ENCODE measurements around the gene FAM221A. TPM values are rescaled to one million over a fixed set of nuclear protein-coding genes. Genes with fewer than 3 reads are reported as not detected.
"Not testable (repeated sequence)": the region's sequence is repeated elsewhere in the genome, so short reads cannot be mapped to it uniquely, and the experiment has no call there.

The FAM221A gene
- total RNA-seq, 3 donors from 2014 or later = 8.4 to 16.0 (median 13.4) TPM

DNA sequence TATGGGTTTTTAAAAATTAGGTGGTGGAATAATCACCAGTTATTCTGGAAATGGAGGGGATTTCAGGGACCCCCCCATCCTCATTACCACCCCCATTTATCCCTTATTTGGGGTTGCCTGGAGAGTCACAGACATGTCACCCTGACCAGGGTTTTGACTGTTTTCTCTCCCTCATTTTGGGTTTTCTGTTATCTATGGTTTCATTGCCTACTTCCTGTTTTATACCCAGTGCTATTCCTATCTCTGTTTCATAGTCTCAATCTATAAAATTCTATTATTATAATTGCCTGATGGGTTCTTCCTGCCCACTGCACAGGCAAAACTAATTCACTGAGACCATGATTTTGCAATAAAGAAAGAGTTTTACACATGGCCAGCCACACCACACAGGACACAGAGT lies 15.9 kb upstream of the FAM221A start:
- H3K9me3 ChIP-seq = peaks cover 5% of the 10 kb centered on the region
- no peaks in the 10 kb centered on the region for H3K4me1 ChIP-seq (ENCODE audit: low read depth)
- no peak overlapping the region for H3K4me3 ChIP-seq
- DNase-seq (no peak), ATAC-seq (no peak)
- intact Hi-C loops (cut with DNase I, micrococcal nuclease) = no loop called here
- TF ChIP-seq, protein P1, sequence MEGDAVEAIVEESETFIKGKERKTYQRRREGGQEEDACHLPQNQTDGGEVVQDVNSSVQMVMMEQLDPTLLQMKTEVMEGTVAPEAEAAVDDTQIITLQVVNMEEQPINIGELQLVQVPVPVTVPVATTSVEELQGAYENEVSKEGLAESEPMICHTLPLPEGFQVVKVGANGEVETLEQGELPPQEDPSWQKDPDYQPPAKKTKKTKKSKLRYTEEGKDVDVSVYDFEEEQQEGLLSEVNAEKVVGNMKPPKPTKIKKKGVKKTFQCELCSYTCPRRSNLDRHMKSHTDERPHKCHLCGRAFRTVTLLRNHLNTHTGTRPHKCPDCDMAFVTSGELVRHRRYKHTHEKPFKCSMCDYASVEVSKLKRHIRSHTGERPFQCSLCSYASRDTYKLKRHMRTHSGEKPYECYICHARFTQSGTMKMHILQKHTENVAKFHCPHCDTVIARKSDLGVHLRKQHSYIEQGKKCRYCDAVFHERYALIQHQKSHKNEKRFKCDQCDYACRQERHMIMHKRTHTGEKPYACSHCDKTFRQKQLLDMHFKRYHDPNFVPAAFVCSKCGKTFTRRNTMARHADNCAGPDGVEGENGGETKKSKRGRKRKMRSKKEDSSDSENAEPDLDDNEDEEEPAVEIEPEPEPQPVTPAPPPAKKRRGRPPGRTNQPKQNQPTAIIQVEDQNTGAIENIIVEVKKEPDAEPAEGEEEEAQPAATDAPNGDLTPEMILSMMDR (IDR thresholded peaks at IDR 0.05) = no peak
- H3K36me3 ChIP-seq (ENCODE audit: low read depth) = no peaks in the 10 kb centered on the region

DNA sequence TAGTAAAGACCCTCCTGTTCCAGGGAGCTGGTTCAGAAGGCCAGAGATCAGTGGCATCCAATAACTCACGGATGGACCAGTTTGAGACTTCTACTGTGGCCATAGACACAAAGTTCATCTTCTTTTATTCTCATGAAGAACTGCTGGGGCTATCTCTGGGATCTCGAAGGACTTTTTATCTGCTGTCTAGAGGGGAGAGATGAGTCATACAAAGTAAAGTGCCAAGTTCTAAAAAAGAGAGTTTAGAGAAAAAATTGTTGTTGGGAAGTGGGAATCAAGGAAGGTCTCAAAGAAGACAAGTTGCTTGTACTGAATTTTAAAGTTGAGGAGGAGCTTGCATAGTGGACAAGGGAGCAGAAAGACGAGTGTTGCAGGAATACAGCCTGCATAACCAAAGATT lies 8.0 kb upstream of the FAM221A start:
- DNase-seq = no peak
- Histone ChIP-seq H3K4me3 (no peak overlapping the region), H3K9me3 (no peaks in the 10 kb centered on the region), H3K36me3 (ENCODE audit: low read depth) (no peaks in the 10 kb centered on the region), H3K4me1 (ENCODE audit: low read depth) (no peaks in the 10 kb centered on the region)
- no peak for ATAC-seq
- TF ChIP-seq, protein P1 (IDR thresholded peaks at IDR 0.05) = no peak
- intact Hi-C loops (cut with DNase I, micrococcal nuclease) = no loop called here

DNA sequence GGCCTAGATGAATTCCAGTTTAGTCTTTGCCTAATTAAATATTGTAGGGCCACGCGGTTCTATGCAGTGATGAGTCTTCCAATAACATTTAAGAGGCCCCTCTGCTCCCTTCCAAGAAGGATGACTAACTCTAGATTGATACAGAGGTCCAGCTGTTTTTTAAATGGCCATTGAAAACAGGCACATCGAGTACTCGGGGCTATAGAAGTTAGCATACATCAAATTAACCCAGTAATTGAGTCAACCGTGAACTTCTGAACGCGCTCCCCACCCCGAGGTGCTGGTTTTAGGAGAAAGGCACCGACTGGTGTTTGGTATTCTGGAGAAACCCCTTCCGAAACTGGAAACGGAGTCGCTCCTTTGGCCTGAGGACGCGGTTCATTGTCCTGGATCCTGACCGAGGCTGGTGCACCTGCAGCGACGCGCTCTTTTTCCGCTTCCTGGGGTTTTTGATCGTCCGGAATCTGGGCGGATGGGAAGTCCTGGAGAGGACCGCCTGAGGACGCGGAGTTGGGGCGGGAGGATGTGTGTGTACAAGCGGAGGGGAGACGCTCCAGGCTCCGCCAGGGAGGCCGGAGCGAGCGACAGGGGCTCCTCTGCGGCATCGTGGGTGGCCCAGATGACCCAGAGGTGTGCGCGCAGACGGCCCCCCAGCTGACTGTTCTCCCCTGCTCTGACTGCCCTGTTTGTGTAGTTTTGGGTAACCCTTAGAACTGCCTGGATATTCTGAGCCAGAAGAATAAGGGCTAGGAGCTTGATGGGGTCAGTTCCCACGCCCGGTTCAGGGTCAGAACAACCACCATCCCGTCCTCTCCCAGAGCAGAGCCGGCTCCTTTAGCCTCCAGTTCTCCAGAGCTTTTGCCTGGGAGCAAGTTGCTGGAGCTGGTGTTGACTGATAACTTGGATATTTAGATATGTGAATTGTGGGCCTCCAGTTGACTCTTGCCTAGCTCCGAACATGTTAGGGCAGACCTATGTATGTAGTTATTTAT lies 711 bp downstream of the FAM221A start:
- Histone ChIP-seq H3K36me3 (ENCODE audit: low read depth) (no peaks in the 10 kb centered on the region), H3K9me3 (no peaks in the 10 kb centered on the region), H3K4me1 (ENCODE audit: low read depth) (peaks cover 3% of the 10 kb centered on the region), H3K4me3 (peak overlapping the region; percentile 58)
- ATAC-seq = peak; percentile 84
- DNase-seq = peak; percentile 83 to 85 (median 85)
- TF ChIP-seq, protein P1 (IDR thresholded peaks at IDR 0.05) = no peak
- intact Hi-C loops (cut with DNase I, micrococcal nuclease) = no loop called here

DNA sequence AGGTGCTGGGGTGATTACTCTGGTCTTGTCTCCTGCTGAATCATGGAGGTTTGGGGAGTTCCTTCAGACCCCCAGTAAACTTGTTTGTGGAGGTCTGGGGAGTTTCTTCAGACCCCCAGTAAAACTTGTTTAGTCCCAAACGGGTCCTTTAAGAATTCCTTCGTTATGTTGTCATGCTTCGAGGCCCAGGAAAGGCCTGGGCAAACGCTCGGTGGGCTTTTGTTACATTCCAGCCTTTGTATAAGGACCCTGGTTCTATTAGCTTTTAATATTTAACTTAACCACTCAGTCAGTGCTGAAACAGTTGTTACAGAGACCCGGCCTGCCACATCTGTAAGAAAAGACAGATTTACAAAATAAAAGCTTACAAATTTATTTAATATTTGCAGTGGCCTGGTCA lies 4.0 kb downstream of the FAM221A start:
- H3K9me3 ChIP-seq; H3K36me3 ChIP-seq (ENCODE audit: low read depth); H3K4me1 ChIP-seq (ENCODE audit: low read depth); DNase-seq; intact Hi-C loops (cut with DNase I, micrococcal nuclease); H3K4me3 ChIP-seq; ATAC-seq: not testable (repeated sequence)

DNA sequence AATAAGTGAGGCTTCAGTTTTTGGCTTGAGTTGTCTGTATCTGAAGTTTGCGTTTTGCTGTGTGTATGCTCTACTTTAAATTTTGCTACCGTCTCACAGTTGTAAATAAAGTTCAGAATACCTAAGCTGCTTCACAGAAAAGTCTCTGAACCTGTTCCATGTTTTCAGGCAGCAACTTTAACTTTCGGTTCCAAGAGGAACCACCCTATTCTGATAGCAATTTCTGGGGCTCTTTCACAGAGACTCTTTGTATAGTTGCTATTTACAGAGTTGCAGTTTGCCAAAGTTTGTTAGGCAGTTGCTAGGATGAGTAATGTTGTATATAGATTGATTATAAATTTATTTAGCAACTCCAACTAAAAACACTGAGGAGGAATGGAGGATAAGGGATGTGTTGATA lies 5.7 kb downstream of the FAM221A start:
- TF ChIP-seq, protein P1 (IDR thresholded peaks at IDR 0.05) = no peak
- Histone ChIP-seq H3K9me3 (no peaks in the 10 kb centered on the region), H3K4me1 (ENCODE audit: low read depth) (peaks cover 8% of the 10 kb centered on the region), H3K36me3 (ENCODE audit: low read depth) (no peaks in the 10 kb centered on the region), H3K4me3 (no peak overlapping the region)
- intact Hi-C loops (cut with DNase I, micrococcal nuclease) = no loop called here
- DNase-seq = peak in 1 of 3 donors; percentile 14
- ATAC-seq = peak; percentile 88

DNA sequence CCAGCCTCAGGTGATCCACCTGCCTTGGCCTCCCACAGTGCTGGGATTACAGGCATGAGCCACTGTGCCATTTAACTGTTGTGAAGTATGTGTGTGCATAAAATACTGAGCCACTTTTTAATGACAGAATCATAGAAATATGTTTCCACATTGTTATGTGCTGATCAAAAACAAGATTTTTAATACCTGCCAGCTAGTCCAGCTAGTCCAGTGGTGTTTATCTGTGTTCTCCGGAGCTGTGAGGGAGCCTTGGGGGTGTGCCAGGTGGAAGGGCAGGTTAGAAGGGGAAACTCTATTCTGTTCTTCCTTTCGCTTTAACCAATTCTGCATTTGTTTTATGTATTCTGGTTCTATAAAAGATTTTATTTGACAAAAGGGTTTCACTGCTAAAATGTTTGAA lies 7.0 kb downstream of the FAM221A start:
- TF ChIP-seq, protein P1 (IDR thresholded peaks at IDR 0.05) = no peak
- Histone ChIP-seq H3K4me3 (no peak overlapping the region), H3K9me3 (no peaks in the 10 kb centered on the region), H3K36me3 (ENCODE audit: low read depth) (no peaks in the 10 kb centered on the region), H3K4me1 (ENCODE audit: low read depth) (peaks cover 6% of the 10 kb centered on the region)
- intact Hi-C loops (cut with DNase I, micrococcal nuclease) = no loop called here
- ATAC-seq = peak; percentile 21
- DNase-seq = peak in 1 of 3 donors; percentile 20

All from mucosa of descending colon (tissue), 3 donors.